Dermis blood vessel endothelial cell (primary cell): ENCODE measurements around the gene KYAT1. TPM values are rescaled to one million over a fixed set of nuclear protein-coding genes. Genes with fewer than 3 reads are reported as not detected.
A peak's percentile ranks its signal among the peaks of the same experiment; 100 is the strongest.

ENCODE experiments used
- DNase-seq: peaks from one replicate; pipeline ENCODE4 v3.0.0; 2010
- total RNA-seq: library from RNA; depleted of rRNA; stranded (reverse); fragments of >200 nt; gene quantifications from 2 replicates; pipeline ENCODE4 v1.2.3, GENCODE V29; 2014

The KYAT1 gene
- total RNA-seq = 5.3 and 9.7 TPM in 2 replicates

DNA sequence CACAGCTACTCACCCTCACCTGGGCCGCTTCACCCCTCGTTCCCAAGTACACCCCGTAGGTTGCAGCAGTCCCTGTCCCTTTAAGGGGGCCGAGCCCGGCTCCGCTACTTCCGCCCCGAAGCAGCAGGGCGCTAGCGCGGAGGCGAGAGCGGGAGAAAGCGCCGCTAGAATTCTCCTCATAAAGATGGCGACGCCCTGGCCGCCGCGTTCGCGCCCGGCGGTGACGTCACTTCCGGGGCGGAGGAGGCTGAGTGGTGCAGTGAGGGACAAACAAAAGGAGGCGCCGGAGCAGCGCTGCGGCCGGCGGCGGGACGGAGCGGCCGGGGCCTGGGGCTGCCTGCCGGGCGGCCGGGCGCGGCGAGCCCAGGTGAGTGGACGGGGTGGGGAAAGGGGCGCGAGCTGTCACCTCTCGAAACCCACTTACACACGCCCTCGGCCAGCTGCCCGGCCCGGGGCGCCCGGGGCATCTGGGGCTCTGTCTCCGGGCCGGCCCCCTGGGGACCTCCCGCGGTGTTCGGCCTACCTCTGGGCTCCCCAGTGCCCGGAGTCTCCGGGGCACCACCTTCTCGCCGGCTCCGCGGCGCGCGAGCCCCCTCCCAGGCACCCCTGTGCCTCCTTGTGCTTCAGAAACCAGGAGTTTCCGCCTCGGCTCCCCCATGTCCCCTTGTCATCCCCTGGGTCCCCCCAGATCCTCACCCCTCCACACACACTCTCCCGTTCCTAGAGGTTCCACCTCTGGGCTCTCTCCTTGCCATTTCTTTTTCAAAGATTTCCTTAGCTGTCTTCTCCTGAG, at the start of gene KYAT1, which contains the start of gene LRRC8A:
TSS of gene KYAT1 (minus strand) at position 67 of the 793 bp plus-strand sequence. CDS start 36,545 bp downstream, outside the sequence.
TSS of gene LRRC8A (plus strand) at position 250 of the 793 bp plus-strand sequence. CDS start 25,032 bp downstream, outside the sequence.
- peak; percentile 97 for DNase-seq

DNA sequence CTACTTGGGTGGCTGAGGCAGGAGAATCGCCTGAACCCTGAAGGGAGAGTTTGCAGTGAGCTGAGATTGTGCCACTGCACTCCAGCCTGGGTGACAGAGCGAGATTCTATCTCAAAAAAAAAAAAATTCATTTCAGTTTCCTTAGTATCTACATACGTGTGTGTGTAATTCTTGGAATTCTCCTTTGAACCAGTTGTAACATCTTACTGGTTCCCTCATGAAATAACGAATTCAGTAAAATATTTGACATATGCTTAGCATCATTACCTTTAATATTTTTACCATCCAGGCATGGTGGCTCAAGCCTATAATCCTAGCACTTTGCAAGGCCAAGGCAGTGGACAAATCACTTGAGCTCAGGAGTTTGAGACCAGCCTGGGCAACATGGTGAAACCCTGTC, 47.8 kb upstream of the KYAT1 start:
- no peak for DNase-seq

DNA sequence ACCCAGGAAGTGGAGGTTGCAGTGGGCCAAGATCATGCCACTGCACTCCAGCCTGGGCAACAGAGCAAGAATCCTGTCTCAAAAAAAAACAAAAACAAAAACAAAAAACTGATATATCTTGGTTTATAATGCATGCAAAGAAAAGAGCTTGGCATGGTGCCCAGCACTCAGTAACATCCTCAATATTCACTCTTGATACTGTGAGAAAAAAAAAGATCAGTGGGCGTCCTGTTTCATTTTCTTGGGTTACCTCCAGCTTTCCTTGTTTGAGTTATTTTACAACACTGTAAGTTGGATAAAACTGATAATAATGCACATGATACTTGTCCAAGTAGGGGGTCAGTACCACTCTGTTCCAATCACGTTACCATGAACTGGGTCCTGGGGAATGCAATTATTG, 46.9 kb upstream of the KYAT1 start:
- DNase-seq = no peak

DNA sequence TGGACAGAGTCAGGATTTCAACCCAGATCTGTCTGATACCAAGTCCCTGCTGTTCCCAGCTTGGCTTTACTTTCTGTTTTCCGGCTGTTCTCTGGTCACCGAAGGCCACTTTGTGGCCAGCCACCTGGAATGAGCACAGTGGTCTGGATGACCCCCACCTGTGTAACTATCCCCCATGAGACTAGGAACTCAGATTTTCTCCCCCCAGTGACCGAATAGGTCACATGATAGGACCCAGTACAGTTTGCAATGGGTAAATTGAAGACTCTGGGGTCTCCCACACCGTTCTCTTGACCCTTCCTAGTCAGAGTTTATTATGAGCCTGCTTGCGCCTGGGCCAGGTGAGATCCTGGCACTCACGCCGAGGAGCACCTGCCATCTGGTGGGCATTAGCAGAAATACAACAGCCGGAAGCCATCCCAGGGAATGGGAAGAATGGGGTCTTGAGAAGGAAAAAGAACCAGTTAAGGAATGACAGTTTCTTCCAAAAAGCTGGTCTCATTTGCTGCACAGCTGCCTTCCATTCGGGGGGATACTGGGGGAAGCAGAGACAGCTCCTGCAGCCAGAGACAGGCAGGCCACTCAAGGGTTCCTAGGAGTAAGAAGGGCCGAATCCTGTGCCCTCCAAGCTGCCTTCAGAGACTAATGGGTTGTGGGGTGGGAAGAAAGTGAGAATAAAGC, 46.1 kb upstream of the KYAT1 start:
- peak; percentile 78 for DNase-seq

DNA sequence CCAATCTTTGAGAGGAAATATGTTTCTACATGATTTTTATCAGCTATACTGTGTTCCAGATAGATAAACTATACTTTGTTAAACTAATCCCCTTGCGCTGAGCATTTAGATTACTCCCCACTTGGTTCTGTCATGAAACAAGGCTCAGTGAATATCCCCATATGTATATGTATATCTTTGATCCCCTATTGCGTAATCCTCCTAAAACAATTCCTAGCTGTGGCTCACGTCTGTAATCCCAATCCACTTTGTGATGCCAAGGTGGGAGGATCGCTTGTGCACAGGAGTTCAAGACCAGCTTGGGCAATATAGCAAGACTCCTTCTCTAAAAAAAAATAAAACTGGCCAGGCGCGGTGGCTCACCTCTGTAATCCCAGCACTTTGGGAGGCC, 41.7 kb upstream of the KYAT1 start:
- no peak for DNase-seq

DNA sequence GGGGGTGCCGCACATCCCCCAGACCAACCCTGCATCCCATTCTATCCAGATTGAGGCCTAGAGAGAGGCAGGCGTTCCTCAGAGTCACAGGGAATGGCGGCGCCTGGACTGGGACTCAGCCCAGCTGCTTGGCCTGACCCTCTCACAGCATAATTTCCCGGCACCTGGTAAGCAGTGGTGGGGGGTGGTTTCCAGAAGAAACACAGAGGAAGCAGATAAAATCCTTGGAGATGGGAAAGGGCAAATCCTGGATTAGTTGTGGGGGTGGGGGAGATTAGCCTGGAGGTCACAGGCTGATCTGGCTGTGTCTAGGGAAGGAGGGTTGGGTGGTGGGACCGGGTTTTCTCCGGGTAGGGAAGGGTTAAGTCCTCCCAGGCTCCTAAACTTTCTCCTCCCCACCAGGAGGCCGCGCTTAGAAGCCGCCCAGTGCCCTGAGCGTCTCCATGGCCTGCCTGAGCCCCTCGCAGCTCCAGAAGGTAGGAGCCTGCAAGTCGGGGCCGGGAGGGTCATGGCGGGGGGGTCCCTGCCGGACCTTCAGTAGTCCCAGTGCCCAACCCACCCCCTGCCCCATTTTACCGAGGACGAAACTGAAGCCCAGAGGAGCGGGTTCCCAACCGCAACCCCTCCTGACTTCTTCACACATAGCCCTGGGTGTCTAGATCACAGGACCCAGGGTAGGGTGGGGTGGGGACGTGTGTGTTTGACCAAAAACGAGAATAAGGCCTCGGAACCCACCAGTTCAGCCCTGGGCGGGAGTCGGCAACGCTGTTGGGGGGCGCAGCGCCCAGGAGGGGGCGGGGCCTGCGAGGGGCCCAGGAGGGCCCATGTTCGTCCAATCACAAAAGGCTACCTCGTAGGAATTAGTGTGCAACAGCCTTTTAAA, 40.4 kb upstream of the KYAT1 start:
- DNase-seq = no peak

DNA sequence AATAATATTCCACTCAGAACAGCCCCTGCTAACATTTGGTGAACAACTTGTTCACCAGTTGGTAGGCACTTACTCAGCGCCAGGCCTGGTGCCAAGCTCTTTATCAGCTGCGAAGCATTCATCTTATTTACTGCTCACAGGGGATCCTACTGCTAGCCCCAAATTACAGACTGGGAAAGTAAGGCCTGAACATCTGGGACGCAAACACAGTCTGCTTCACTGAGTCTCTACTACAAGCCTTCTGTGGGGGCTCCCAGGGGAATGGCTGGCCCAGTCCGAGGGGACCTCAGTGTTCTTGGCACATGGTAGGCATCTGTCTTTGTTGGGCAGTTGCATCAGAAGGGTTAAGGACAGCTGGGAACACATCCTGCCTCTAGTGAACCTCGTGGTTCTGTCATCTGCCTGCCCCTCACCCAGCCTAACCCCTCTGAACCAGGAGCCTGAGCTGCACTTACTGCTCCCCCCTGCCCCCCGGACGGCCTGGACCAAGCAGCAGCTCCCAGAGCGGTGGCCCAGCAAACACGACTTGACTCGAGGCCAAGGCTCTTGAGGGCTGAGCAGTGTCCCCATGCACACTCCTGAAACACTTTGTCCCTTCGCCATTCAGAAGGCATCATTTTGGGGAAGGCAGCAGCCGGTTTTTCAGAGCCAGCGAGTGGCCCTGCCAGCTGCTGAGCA, 38.8 kb upstream of the KYAT1 start, which contains the start of gene PHYHD1:
TSS of gene PHYHD1 (plus strand) at position 602 of the 678 bp plus-strand sequence. CDS start 1,342 bp downstream, outside the sequence.
- no peak for DNase-seq

DNA sequence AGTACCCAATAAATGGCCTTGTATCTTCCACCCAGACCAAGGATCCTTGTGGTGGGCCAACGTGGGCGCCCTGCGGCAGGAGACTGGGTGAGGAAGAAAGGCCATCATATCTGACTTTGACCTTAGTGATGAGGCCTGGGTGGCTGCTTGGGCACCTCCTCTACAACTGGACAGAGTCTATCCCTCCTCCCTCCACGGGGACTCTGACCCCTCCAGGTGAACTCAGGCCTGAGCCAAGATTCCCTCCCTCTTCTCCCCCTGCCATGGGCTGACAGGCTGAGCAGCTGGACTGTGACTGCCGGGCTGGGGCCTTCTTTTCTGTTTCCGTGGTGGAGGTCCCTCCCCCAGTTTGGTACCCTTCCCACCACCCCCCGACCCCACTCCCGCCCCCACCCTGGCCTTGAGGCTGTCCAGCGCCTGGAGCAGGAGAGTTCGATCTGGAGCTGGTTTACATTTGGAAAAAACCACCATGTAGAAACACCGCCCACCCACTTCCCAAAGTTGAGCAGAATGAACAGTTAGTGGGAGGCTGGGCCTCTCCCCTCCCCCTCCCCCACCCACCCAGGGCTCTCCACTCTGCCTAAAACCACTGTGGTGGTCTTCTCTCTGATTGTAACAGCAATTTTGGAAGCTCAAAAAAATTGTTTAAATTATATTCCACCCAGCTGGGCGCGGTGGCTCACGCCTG, 37.8 kb upstream of the KYAT1 start:
- no peak for DNase-seq

DNA sequence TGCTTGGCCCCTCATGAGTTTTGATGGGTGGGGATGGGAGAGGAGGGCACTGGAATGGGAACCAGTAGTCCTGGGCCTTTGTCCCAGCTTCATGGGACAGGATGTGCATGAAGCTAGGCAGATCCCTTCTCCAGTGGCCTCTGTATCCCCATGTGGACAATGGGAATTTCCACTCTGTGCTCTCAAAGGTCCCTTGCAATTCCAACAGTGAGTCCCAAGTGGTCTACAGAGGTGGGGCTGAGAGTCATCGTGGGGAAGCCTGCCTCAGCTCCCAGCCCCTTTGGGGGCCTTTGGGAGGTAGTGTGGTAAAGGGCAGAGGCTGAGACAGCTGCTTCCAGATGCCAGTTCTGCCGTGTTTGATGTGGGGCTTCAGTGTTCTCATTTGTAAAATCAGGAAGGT, 37.2 kb upstream of the KYAT1 start:
- DNase-seq = no peak

DNA sequence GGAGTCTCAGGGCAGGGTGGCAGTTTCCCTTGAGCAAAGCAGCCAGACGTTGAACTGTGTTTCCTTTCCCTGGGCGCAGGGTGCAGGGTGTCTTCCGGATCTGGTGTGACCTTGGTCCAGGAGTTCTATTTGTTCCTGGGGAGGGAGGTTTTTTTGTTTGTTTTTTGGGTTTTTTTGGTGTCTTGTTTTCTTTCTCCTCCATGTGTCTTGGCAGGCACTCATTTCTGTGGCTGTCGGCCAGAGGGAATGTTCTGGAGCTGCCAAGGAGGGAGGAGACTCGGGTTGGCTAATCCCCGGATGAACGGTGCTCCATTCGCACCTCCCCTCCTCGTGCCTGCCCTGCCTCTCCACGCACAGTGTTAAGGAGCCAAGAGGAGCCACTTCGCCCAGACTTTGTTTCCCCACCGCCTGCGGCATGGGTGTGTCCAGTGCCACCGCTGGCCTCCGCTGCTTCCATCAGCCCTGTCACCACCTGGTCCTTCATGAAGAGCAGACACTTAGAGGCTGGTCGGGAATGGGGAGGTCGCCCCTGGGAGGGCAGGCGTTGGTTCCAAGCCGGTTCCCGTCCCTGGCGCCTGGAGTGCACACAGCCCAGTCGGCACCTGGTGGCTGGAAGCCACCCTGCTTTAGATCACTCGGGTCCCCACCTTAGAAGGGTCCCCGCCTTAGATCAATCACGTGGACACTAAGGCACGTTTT, 35.5 kb upstream of the KYAT1 start:
- DNase-seq = peak; percentile 78

DNA sequence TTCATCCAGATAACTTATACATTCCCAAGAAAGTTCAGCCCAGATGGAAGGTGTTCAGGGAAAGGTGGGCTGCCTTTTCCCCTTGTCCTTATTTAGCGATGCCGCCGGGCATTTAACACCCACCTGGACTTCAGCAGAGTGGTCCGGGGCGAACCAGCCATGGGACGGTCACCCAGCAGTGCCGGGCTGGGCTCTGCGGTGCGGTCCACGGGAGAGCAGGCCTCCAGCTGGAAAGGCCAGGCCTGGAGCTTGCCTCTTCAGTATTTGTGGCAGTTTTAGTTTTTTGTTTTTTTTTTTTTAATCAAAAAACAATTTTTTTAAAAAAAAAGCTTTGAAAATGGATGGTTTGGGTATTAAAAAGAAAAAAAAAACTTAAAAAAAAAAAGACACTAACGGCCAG, 35.0 kb upstream of the KYAT1 start:
- DNase-seq = no peak

DNA sequence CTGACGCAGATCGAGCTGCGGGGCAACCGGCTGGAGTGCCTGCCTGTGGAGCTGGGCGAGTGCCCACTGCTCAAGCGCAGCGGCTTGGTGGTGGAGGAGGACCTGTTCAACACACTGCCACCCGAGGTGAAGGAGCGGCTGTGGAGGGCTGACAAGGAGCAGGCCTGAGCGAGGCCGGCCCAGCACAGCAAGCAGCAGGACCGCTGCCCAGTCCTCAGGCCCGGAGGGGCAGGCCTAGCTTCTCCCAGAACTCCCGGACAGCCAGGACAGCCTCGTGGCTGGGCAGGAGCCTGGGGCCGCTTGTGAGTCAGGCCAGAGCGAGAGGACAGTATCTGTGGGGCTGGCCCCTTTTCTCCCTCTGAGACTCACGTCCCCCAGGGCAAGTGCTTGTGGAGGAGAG, 34.5 kb upstream of the KYAT1 start:
- DNase-seq = no peak

DNA sequence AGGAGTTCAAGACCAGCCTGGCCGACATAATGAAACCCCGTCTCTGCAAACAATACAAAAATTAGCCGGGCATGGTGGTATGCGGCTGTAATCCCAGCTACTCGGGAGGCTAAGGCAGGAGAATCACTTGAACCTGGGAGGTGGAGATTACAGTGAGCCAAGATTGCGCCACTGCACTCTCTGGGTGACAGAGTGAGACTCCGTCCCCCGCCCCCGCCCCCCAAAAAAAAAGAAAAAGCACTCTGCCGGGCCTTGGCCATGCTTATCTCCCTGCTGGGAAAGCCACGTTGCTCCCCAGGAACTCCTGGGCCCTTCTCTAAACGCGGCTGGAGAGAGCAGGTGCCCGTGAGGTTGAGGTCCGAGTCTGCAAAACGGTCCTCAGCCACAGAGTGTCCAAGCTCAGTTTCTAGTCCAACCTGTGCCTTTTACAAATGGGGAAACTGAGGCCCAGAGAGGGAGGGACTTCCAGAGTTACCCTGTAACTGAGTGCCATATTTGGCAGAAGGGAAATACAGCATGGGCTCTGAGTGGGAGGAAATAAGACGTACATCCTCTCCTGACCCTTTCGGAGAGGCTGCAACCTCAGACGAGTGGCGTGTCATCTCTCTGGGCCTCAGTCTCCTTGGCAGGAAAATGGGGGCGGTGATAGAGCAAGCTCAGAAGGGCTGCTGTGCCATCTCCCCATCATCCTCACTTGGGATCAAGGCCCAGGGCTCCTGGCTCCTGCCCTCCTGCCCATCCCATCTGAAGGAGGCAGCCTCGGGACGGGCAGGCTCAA, 32.4 kb upstream of the KYAT1 start:
- no peak for DNase-seq

DNA sequence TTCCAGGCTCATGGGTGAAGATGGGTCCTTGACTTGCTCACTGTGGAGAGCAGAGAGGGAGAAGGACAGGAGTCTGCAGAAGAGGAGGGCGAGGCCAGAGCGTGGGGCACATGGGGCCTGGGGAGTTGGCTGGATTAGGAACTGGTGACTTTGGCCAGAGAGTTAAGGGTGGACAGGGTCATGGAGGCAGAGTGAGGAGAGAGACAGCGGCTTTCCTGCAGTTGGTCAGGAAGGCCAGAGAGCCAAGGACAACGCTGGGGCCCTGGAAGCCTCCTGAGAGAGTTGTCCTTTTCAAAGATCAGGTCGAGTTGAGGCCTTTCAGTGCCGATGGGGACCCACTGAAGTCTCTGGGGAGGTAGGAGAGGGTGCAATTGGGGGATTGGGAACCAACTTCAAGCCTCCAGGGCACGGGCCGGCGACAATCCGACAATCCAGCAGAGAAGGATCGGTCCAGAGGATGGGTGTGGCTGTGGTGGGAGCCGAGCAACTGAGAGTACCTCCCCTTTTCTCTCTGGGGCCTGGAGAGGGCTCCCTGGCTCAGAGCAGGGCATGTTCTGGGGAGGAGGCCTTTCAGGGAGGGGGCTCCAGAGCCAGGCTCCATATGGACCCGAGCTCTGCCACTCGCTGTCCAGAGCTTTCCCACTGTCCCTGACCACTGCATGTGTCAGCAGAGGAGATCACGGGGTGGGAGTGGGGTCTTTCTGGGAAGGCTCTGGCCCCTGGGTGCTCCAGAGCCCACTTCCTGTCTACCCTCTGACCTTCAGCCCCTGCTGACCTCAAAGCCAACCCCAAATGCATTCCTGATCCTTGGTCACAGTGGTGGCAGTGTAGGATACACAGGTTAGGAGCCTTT, 31.5 kb upstream of the KYAT1 start:
- no peak for DNase-seq

DNA sequence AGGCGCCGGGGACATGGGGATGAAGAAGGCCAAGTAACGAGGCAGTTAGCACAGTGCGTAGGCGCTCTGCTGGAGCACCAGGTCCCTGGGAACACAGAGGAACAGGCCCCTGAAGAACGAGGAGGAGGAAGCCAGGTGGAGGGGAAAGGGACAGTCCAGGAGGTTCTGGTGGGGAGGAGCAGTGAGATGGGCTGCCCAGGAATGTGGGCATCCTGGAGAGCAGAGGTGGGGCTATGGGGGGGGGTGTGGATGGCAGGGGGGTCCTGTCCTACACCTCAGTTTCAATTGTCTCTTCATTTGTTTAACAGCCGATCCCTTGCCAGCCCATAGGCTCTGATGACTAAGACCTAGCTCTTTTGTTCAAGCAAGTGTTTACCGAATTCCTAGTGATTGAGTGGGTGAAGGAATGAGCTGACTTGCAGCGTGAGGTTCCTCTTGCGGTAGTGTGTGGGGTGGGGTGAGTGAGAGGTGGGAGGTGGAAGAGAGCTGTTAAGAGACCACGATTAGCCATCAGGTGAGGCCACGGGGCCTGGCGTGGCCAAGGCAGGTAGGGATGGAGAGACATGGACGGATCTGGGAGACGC, 30.6 kb upstream of the KYAT1 start:
- DNase-seq = peak; percentile 90

DNA sequence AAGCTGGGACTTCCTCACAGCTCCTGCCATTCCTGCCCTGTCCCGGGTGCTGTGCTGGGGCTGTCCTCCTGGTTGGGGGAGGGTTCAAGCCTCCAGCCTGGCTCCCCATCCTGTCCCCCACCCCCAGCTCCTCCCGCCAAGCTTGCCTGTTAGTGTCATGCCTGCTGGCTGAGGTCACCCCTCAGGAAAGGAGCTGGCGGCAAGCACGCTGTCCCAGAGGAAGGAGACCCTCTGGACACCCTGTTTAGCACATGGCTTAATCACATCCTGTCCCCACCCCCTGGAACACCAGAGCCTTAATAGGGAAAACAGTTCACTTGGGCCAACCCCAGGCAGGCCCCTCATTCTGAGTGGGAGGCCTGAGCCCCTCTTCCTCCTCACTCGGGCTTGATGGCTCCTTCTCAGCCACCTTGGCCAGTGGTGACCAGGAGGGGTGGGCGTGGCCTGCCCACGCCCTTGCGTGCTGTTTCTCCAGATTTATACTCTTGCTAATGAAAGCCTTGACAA, 29.8 kb upstream of the KYAT1 start:
- peak; percentile 87 for DNase-seq

DNA sequence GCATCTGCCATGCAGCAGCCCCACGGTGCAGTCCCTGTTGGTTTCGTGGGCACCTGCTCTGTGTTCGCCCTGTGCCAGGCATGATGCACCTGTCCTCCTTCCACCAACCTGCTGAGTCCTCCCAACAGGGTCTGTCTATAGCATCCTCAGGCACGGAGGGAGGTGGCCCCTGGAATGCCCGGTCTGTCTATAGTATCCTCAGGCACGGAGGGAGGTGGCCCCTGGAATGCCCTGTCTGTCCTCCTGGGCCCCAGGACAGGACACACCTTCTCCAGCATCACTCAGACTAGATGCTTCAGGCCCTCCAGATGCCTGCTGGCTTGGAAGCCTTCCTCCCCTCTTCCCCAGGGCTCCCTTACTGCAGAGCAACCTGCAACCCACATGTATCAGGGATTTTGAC, 29.2 kb upstream of the KYAT1 start:
- DNase-seq = no peak

DNA sequence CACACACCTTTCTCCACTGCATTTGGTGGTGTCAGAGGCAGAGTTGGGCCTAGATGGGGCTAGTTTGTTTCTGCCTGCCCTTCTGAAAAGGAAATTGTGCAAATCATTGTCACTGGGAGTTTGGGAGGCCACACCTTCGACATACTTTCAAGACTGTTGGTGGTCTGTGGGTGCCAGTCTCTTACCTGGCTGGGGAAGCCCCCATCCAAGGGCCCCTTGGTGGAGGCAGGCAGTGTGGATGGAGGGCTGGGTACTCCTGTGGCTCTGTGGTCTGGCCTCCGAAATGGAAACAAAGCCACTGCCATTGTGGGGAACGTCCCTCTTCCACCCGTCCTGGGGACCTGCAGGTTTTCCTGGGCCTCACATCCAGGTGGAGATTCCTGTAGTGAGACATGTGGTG, 28.1 kb upstream of the KYAT1 start:
- DNase-seq = no peak

DNA sequence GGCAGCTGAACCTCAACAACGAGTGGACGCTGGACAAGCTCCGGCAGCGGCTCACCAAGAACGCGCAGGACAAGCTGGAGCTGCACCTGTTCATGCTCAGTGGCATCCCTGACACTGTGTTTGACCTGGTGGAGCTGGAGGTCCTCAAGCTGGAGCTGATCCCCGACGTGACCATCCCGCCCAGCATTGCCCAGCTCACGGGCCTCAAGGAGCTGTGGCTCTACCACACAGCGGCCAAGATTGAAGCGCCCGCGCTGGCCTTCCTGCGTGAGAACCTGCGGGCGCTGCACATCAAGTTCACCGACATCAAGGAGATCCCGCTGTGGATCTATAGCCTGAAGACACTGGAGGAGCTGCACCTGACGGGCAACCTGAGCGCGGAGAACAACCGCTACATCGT, 26.6 kb upstream of the KYAT1 start:
- DNase-seq = no peak
